Endothelial cell (in vitro differentiated cells): Measurements from ENCODE around the gene WDR46. TPM values are rescaled to one million over a fixed set of nuclear protein-coding genes. Genes with fewer than 3 reads are reported as not detected.
A peak's percentile ranks its signal among the peaks of the same experiment; 100 is the strongest.
"Not testable (repeated sequence)": the region's sequence is repeated elsewhere in the genome, so short reads cannot be mapped to it uniquely, and the experiment has no call there.

Experiments used
- DNase-seq: peaks from one replicate; pipeline ENCODE4 v3.0.0; 2021; ENCODE audit warnings: low spot score
- H3K27ac Mint-ChIP-seq: one replicate; pipeline ENCODE4 v1.8.0; 2021; ENCODE audit warnings: mixed read lengths, inconsistent platforms; ENCODE audit not compliant: unreplicated experiment
- H3K27me3 Mint-ChIP-seq: one replicate; pipeline ENCODE4 v1.8.0; 2021; ENCODE audit warnings: mild to moderate bottlenecking, moderate library complexity, mixed read lengths, inconsistent platforms; ENCODE audit not compliant: unreplicated experiment
- H3K36me3 Mint-ChIP-seq: one replicate; pipeline ENCODE4 v1.8.0; 2021; ENCODE audit warnings: mild to moderate bottlenecking, low read depth, mixed read lengths, inconsistent platforms; ENCODE audit not compliant: unreplicated experiment
- H3K4me1 Mint-ChIP-seq: one replicate; pipeline ENCODE4 v1.8.0; 2021; ENCODE audit warnings: mild to moderate bottlenecking, mixed read lengths, inconsistent platforms; ENCODE audit not compliant: unreplicated experiment
- H3K4me3 Mint-ChIP-seq: one replicate; pipeline ENCODE4 v1.8.0; 2021; ENCODE audit warnings: mild to moderate bottlenecking, mixed read lengths, inconsistent platforms; ENCODE audit not compliant: unreplicated experiment
- H3K9me3 Mint-ChIP-seq: one replicate; pipeline ENCODE4 v1.8.0; 2021; ENCODE audit warnings: mixed read lengths, inconsistent platforms; ENCODE audit not compliant: unreplicated experiment
- CTCF ChIP-seq: fragments of 200-600 bp; sonication (generic); IDR thresholded peaks from one replicate; pipeline ENCODE4 v1.5.0; 2021; ENCODE audit warnings: antibody characterized with exemption; ENCODE audit not compliant: unreplicated experiment
- total RNA-seq: library from RNA; stranded (reverse); fragmentation: NEBNext Ultra II Directional; extraction: Animal tissue kit (Norgen Biotek cat#: 25700); gene quantifications from one replicate; pipeline ENCODE4 v1.2.1, GENCODE V29; 2021; ENCODE audit not compliant: unreplicated experiment

Gene WDR46
- total RNA-seq, 1 donor from 2014 or later, result 48.5 TPM

- peaks cover 32% of the 10 kb centered on the region for H3K36me3 Mint-ChIP-seq
- peaks cover 44% of the 10 kb centered on the region for H3K4me1 Mint-ChIP-seq
- H3K27ac Mint-ChIP-seq, result peak overlapping the region; percentile 81
- H3K9me3 Mint-ChIP-seq, result no peaks in the 10 kb centered on the region
- H3K27me3 Mint-ChIP-seq, result peaks cover 10% of the 10 kb centered on the region
- TF ChIP-seq CTCF, result no peak
- H3K4me3 Mint-ChIP-seq, result peak overlapping the region; percentile 95
- no peak for DNase-seq
Observed at GRCh38 chr6:33289784-33290315, 811 bp upstream of the WDR46 start.

- H3K36me3 Mint-ChIP-seq, result peaks cover 30% of the 10 kb centered on the region
- no peak for TF ChIP-seq CTCF
- peaks cover 6% of the 10 kb centered on the region for H3K27me3 Mint-ChIP-seq
- peak overlapping the region; percentile 36 for H3K27ac Mint-ChIP-seq
- peak overlapping the region; percentile 95 for H3K4me3 Mint-ChIP-seq
- no peaks in the 10 kb centered on the region for H3K9me3 Mint-ChIP-seq
- peaks cover 38% of the 10 kb centered on the region for H3K4me1 Mint-ChIP-seq
- no peak for DNase-seq
Observed at GRCh38 chr6:33288141-33288920, 708 bp downstream of the WDR46 start.

- DNase-seq, result no peak
- H3K4me3 Mint-ChIP-seq, result peak overlapping the region; percentile 95
- TF ChIP-seq CTCF, result no peak
- no peaks in the 10 kb centered on the region for H3K9me3 Mint-ChIP-seq
- H3K4me1 Mint-ChIP-seq, result peaks cover 38% of the 10 kb centered on the region
- peaks cover 4% of the 10 kb centered on the region for H3K27me3 Mint-ChIP-seq
- peak overlapping the region; percentile 44 for H3K27ac Mint-ChIP-seq
- H3K36me3 Mint-ChIP-seq, result peaks cover 23% of the 10 kb centered on the region
Observed at GRCh38 chr6:33286946-33287914, 1.8 kb downstream of the WDR46 start.

GRCh38 chr6:33285214-33285613 is 3.8 kb downstream of the WDR46 start:
- peaks cover 17% of the 10 kb centered on the region for H3K36me3 Mint-ChIP-seq

GRCh38 chr6:33280539-33280938 is 8.5 kb downstream of the WDR46 start:
- Mint-ChIP-seq H3K4me1 (peaks cover 13% of the 10 kb centered on the region), H3K4me3 (no peak overlapping the region), H3K36me3 (peaks cover 13% of the 10 kb centered on the region), H3K27ac (no peak overlapping the region), H3K9me3 (no peaks in the 10 kb centered on the region), H3K27me3 (peaks cover 5% of the 10 kb centered on the region)
- no peak for TF ChIP-seq CTCF
- DNase-seq, result no peak

More at GRCh38 chr6:33285214-33285613, 3.8 kb downstream of the WDR46 start:
- not testable (repeated sequence) for DNase-seq, H3K27ac Mint-ChIP-seq, H3K9me3 Mint-ChIP-seq, H3K4me3 Mint-ChIP-seq, H3K27me3 Mint-ChIP-seq
- peaks cover 27% of the 10 kb centered on the region for H3K4me1 Mint-ChIP-seq
